Measurements from ENCODE around the gene ST8SIA3.
"Not testable (repeated sequence)": the region's sequence is repeated elsewhere in the genome, so short reads cannot be mapped to it uniquely, and the experiment has no call there.

Gene ST8SIA3

GRCh38 chr18:57372444-57372843 lies 20.1 kb downstream of the ST8SIA3 start:
- DNase-seq: no peak

GRCh38 chr18:57373017-57373416 lies 20.7 kb downstream of the ST8SIA3 start:
- DNase-seq: no peak

- DNase-seq: no peak
These were observed 24.1 kb downstream of the ST8SIA3 start for GRCh38 chr18:57376503-57376902.

- no peak for DNase-seq
These were observed 36.9 kb downstream of the ST8SIA3 start for GRCh38 chr18:57389271-57389670.

GRCh38 chr18:57390044-57390443 lies 37.7 kb downstream of the ST8SIA3 start:
- DNase-seq: no peak

GRCh38 chr18:57394749-57395148 lies 42.4 kb downstream of the ST8SIA3 start:
- not testable (repeated sequence) for DNase-seq

GRCh38 chr18:57396831-57397230 lies 44.5 kb downstream of the ST8SIA3 start:
- not testable (repeated sequence) for DNase-seq

GRCh38 chr18:57397440-57398132 lies 45.2 kb downstream of the ST8SIA3 start:
- DNase-seq: no peak

- no peak for DNase-seq
These were observed 52.0 kb downstream of the ST8SIA3 start for GRCh38 chr18:57404345-57404744.

GRCh38 chr18:57409650-57410049 lies 57.3 kb downstream of the ST8SIA3 start:
- DNase-seq: no peak

GRCh38 chr18:57410749-57411148 lies 58.4 kb downstream of the ST8SIA3 start:
- DNase-seq: no peak

GRCh38 chr18:57416542-57416941 lies 64.2 kb downstream of the ST8SIA3 start:
- DNase-seq: no peak

All from NCI-H187 treated with DMSO at 0.1 percent for 48 hours (cell line).